PFSK-1 (cell line): ENCODE results near the gene GPN1.

Experiments used
- POLR2AphosphoS5 ChIP-seq: IDR thresholded peaks from 2 replicates; pipeline ENCODE4 v1.6.1; 2012; ENCODE audit warnings: low read depth, mild to moderate bottlenecking, control low read depth, low read length, moderate library complexity
- TAF1 ChIP-seq: IDR thresholded peaks from 2 replicates; pipeline ENCODE4 v1.6.1; 2012; ENCODE audit warnings: low read length, control low read depth, borderline replicate concordance; ENCODE audit not compliant: insufficient read depth
- TF ChIP-seq, protein P1 (sequence below), 2 experiments: IDR thresholded peaks; 2 replicates each; pipeline versions ENCODE4 v1.6.1 to v1.8.0; 2011 to 2012; ENCODE audit warnings: low read depth in 2 of 2, low read length in 2 of 2, control low read depth in 1 of 2, inconsistent platforms in 1 of 2, mild to moderate bottlenecking in 1 of 2, moderate library complexity in 1 of 2; ENCODE audit not compliant: insufficient read depth in 1 of 2

DNA sequence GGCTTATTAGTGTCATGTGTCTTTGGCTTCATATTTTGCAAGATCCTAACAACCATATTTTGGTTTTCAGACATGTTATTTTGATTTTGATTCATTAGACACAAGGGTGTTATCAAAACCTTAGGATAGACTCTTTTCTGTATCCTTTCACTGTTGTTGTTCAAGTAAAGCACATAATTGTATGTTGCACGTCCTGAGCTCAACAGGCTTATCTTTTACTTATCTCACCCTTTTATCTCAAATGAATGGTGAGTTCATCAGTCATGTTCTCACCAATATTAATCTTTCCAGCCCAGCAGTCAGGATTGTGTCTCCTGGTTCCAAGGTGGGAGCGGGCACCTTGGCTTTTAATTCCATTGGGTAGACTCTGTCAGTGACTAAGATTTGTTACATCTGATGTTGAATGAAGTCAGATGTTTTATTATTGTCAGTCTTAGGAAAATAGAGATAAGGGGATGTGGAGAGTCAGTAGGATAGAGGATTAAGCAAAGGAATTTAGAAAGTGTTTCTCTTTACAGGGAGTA is 11.9 kb downstream of the GPN1 start:
- TF ChIP-seq, protein P1, sequence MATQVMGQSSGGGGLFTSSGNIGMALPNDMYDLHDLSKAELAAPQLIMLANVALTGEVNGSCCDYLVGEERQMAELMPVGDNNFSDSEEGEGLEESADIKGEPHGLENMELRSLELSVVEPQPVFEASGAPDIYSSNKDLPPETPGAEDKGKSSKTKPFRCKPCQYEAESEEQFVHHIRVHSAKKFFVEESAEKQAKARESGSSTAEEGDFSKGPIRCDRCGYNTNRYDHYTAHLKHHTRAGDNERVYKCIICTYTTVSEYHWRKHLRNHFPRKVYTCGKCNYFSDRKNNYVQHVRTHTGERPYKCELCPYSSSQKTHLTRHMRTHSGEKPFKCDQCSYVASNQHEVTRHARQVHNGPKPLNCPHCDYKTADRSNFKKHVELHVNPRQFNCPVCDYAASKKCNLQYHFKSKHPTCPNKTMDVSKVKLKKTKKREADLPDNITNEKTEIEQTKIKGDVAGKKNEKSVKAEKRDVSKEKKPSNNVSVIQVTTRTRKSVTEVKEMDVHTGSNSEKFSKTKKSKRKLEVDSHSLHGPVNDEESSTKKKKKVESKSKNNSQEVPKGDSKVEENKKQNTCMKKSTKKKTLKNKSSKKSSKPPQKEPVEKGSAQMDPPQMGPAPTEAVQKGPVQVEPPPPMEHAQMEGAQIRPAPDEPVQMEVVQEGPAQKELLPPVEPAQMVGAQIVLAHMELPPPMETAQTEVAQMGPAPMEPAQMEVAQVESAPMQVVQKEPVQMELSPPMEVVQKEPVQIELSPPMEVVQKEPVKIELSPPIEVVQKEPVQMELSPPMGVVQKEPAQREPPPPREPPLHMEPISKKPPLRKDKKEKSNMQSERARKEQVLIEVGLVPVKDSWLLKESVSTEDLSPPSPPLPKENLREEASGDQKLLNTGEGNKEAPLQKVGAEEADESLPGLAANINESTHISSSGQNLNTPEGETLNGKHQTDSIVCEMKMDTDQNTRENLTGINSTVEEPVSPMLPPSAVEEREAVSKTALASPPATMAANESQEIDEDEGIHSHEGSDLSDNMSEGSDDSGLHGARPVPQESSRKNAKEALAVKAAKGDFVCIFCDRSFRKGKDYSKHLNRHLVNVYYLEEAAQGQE (IDR thresholded peaks at IDR 0.05; ENCODE audit: insufficient read depth in 1 of 2, low read depth in 2 of 2, low read length in 2 of 2) = no peak
- no peak for TF ChIP-seq POLR2AphosphoS5
- TF ChIP-seq TAF1 = no peak
